ENCODE data around the gene ESPL1.

The ESPL1 gene

DNA sequence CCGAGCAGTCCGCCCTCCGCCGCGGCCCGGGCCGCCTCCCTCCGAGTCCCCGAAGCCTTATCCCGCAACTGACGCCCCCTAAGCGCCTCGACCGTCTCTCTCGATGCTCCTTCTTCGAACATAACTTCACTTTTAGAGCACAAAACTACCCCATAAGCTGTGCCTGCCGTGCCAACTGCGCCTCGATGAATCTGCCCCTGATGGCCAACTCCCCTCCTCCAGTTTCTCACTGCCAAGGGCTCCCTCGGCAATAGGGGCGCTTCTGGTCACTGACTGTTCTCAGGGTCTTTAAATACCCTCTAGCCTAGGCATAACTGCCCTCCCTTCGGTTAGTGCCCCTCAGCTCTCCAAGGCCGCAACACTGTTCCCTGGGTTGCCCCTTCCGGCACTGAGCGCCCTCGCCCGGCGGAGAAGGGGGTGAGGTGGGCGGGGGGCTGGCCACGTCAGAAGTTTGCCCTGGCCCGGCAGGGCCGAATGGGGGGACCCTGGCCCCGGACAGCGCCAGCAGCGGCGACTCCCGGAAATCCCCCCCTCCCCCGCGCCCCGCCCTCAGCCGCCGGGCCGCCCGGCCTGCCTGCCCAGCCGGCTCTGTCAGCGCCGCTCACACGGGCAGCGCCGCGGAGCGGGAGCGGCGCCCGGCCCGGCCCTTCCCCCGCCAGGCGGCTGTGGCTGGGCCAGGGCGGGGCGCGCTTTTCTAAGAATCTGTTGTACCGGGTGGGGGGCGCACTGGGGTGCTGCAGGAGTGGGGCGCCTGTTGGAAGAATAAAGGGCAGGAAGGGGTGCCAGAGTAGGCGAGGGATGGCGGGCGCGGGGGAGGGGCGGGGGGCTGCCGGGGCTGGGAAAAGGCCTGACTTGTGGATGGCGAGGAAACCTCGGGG lies 46.7 kb upstream of the ESPL1 start:
- Histone ChIP-seq H3K4me1 (peaks cover 16% of the 10 kb centered on the region), H3K36me3 (no peaks in the 10 kb centered on the region), H3K27me3 (no peaks in the 10 kb centered on the region), H3K4me3 (ENCODE audit: low read depth, low read length) (peak overlapping the region; percentile 59), H3K9me3 (no peaks in the 10 kb centered on the region)
- TF ChIP-seq, protein P1, sequence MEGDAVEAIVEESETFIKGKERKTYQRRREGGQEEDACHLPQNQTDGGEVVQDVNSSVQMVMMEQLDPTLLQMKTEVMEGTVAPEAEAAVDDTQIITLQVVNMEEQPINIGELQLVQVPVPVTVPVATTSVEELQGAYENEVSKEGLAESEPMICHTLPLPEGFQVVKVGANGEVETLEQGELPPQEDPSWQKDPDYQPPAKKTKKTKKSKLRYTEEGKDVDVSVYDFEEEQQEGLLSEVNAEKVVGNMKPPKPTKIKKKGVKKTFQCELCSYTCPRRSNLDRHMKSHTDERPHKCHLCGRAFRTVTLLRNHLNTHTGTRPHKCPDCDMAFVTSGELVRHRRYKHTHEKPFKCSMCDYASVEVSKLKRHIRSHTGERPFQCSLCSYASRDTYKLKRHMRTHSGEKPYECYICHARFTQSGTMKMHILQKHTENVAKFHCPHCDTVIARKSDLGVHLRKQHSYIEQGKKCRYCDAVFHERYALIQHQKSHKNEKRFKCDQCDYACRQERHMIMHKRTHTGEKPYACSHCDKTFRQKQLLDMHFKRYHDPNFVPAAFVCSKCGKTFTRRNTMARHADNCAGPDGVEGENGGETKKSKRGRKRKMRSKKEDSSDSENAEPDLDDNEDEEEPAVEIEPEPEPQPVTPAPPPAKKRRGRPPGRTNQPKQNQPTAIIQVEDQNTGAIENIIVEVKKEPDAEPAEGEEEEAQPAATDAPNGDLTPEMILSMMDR (IDR thresholded peaks at IDR 0.05; ENCODE audit: low read depth, low read length) = peak; percentile 39
- peak; percentile 73 for DNase-seq

- peak overlapping the region; percentile 59 for H3K4me3 ChIP-seq (ENCODE audit: low read depth, low read length)
- no peaks in the 10 kb centered on the region for H3K27me3 ChIP-seq
- H3K9me3 ChIP-seq = no peaks in the 10 kb centered on the region
- TF ChIP-seq, protein P1 (IDR thresholded peaks at IDR 0.05; ENCODE audit: low read depth, low read length) = no peak
- H3K4me1 ChIP-seq = peaks cover 16% of the 10 kb centered on the region
- no peak for DNase-seq
- H3K36me3 ChIP-seq = no peaks in the 10 kb centered on the region
Observed at GRCh38 chr12:53222170-53222721, 45.9 kb upstream of the ESPL1 start.

- TF ChIP-seq, protein P1 (IDR thresholded peaks at IDR 0.05; ENCODE audit: low read depth, low read length) = no peak
- Histone ChIP-seq H3K36me3 (no peaks in the 10 kb centered on the region), H3K9me3 (no peaks in the 10 kb centered on the region), H3K4me3 (ENCODE audit: low read depth, low read length) (no peak overlapping the region), H3K27me3 (no peaks in the 10 kb centered on the region), H3K4me1 (peaks cover 16% of the 10 kb centered on the region)
- no peak for DNase-seq
Observed at GRCh38 chr12:53222806-53223261, 45.3 kb upstream of the ESPL1 start.

DNA sequence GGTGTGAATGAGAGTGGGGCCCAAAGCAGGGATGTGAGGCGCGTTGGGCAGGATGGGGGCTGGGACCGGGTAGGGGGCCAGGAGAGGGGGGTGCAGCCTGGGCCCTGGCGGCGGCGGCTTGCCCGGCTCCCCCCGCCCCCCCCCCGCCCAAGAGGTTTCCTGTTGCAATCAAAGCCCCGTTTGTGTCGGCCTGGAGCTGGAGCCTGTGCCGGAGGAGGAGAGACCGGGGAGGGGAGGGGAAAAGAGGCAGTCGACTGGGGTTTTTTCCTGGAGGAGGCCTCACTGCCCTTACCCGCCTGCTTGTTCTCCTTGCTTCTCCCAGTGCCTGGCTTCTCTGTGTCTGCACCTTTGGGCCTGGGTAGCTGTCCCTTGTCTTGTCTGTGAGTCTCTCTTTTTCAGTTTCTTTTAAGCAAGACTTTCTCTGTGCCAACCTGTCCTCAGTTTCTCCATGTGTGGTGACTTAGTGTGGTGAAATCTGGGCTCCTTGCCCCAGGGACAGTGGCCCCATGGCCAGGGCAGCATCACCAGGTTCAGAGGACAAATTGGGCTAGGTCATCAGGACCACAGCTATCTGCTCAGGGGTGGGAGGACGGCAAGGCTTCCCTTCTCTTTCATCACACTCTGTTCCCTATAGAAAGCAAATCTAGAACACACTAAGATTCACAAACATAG lies 44.6 kb upstream of the ESPL1 start:
- Histone ChIP-seq H3K9me3 (no peaks in the 10 kb centered on the region), H3K4me1 (peaks cover 16% of the 10 kb centered on the region), H3K4me3 (ENCODE audit: low read depth, low read length) (no peak overlapping the region), H3K36me3 (no peaks in the 10 kb centered on the region), H3K27me3 (no peaks in the 10 kb centered on the region)
- TF ChIP-seq, protein P1 (IDR thresholded peaks at IDR 0.05; ENCODE audit: low read depth, low read length) = no peak
- DNase-seq = no peak

DNA sequence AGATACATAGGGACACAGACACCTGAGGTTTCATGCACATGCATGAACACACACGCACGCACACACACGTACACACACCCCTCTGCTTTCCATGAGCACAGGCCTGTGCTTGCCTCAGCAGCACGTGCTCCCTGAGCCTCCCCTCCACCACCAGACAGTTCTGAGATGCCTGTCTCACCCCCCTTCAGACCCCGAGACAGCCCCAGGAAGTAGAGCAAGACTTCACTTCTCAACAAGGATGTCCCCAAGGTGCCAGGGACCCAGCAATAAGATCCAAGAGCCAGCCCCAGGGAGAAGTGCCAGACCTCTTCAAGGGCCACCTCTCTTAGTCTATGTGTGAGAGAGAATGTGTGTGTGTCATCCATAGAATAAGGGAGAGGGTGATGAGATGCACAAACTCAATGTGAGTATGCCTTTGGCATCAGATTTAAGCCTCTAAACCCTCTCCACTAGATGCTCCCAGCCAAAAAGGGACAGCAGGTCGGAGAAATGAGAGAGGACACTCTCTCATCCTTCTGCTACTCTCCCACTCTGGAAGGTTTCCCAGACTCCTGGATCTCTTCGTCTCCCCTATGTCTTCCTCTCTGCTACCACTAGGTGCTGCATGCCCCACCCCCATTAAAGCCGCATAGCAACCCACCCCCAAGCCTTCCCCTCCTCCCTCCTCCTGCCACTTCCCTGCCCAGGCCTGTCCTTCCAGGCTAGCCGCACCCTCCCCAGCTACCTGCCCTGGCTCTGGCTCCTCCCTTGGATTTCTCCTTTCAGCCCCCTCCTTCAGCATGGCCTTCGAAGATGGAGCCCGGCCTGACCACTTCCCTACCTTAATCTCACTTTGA lies 43.8 kb upstream of the ESPL1 start:
- TF ChIP-seq, protein P1 (IDR thresholded peaks at IDR 0.05; ENCODE audit: low read depth, low read length) = peak; percentile 46
- Histone ChIP-seq H3K4me3 (ENCODE audit: low read depth, low read length) (no peak overlapping the region), H3K9me3 (no peaks in the 10 kb centered on the region), H3K27me3 (no peaks in the 10 kb centered on the region), H3K36me3 (no peaks in the 10 kb centered on the region), H3K4me1 (peaks cover 16% of the 10 kb centered on the region)
- peak; percentile 57 for DNase-seq
